ENCODE measurements around the gene NPAS3.

The NPAS3 gene

DNA sequence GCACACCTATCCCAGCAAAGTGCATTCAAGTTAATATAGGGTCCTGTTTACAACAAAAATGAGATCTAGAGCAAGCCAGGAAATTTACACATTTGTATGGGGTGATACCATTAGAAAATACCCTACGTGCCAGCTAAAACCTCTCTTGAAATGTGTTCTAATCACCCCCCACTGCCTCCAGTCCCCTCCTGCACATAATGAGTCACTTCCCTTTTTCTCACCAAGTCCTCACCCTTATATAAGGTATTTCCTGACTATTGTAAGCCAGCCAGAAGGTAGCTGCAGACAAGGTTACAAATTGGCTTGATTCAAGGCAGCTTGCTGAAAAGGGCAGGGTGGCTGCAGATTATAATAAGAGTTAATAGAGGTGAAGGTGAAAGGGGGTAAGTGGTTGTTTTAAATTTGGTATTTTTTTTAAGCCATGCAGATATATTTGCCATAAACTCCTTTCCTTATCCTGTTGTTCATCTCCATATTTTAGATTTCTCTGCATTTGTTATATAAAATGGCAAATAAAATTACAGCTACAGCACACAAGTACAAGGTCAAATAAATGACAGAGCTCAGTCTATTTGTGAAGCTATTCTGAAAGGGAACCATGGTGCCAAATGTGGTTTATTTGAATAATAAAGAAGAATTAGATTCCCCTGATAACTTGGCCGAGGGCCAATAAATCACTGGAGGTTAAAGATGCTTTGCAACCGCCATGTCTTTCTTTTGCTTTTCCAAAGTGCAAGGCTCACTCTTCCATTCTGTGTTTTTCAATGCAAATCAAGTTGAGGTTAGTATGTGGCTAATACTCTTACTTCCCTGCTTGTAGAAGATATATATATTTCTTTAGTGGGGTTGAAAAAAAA is 626.3 kb downstream of the NPAS3 start:
- no peak for DNase-seq

DNA sequence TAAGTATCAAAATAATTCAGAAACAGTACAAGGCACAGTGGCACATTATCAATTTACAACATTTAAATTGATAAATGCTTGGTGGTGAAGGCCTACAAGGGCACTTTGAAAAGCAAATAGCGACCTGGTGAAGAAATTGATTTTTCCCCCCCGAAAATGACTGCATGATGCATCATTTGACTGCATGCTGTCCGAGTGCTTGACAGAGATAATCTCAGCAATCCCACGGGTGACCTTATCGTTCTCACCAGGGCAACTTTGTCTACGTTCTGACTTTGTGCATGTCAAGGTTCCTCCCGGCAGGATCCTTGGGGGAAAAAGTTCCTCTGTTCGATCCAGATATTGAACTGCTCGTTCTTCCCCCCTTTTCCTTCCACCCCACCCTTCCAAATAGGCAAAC is 627.4 kb downstream of the NPAS3 start:
- DNase-seq: no peak

DNA sequence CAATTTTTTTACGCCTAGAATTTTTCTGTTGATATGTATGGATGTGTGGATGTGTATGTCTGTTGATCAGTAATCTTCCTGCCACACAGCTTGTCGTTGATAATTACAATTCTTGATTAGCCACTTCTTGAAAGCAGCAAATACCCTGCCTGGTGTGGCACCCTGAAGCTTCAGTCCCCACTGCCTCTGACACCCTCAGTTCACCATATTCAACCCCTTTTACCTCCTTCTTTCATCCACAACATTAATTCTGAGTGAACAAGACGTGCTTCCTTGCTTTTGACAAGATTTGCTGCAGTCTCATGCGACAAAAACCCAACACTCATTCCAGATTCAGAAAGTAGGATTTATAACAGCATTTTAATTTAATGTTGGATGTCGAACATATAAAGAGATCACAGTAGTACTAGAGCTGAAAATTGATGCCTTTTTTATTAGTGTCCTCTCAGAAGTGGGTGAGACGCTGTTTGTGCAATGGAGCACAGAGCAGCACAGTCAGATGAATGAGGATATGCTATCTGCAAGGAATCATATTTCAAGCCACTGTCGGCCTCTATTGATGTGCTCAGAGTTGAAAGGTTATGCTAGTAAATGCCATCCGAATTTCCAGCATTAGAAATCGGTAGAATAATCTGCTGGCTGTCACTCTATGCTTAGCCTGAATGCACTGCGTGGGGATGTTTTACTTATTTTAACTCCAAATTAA is 628.5 kb downstream of the NPAS3 start:
- no peak for DNase-seq

DNA sequence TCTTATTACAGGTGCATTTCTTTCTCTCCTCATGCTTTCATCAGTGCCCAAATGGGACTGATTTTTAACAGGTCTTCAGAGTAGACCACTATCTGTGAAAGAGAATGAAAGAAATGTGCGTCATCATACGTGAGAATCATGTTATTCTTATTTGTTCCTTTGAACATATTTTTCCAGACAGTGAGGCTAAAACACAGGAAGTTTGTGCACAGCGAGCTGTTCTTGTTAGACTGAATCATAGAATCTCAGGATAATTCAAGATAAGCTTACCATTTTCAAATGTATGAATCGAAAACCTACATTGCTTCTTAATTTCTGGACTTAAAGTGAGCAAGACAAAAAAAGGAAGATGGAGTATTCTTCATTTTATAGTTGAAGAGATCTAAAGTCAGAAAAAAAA is 629.1 kb downstream of the NPAS3 start:
- no peak for DNase-seq

DNA sequence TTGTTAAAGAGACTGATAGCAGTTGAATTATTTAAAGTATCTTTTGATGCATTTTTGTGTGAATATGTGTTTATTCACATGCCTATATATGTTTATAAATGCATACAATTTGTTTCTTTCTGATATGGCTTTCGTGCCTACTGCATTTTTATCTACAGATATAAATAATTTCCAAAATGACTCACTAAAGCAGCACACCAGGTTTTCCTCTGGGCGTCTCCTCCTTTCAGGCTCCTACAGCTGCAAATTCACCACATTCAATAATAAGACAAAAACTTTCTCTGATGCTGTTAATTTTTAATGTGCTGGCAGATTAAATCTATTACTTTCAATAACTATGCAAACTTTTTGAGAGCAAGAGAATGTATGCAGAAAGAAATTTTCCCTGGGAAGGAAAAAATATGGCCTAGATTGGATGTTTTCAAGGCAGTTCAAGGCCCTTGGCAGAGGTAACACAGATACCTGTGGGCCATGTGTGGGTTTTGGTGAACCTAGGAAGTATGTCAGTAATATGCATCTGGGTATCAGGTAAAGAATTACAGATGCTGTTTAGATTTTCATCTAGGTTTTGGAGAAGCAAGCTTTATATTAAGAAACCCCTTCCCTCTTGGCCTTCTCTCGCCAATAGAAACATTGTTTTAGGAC is 630.4 kb downstream of the NPAS3 start:
- no peak for DNase-seq

DNA sequence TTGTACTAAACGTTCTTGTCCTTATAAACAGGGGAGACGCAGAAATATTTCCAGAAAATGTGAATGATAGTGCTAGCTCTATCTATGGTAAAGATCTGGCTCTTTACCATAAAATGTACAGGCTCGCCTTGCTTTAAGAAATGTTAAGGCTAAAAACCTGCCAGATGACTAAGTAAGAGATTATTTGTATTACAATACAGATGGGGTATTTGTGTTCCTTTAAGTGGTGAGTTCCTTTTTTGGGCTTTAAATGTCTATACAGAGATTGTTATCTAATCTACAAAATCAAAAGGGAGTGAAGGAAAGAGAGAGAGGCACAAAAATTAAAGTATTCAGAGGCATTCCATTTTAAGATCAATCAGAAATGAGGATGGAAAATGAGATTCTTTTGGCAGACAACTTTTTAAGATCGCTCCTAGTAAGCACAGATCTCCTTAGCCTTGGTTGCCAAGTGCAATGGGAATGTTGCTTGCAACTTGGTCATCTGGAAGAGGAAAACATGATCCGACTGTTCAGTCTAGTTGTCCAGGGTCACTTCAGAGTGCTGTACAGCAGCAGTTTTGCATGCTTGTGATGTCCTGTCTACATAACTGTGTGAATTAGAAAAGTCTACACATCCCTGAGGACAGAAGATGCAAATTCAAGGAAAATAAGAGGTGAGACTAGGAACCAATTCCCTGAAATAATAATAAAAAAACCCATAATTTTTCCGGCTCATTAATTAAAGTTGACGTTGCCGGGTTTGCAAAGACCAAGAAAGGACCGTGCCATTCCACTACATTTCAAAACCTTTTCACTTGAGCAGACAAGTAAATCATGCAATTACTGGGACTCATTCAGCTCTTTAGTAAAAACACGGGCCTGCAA is 631.4 kb downstream of the NPAS3 start:
- no peak for DNase-seq

DNA sequence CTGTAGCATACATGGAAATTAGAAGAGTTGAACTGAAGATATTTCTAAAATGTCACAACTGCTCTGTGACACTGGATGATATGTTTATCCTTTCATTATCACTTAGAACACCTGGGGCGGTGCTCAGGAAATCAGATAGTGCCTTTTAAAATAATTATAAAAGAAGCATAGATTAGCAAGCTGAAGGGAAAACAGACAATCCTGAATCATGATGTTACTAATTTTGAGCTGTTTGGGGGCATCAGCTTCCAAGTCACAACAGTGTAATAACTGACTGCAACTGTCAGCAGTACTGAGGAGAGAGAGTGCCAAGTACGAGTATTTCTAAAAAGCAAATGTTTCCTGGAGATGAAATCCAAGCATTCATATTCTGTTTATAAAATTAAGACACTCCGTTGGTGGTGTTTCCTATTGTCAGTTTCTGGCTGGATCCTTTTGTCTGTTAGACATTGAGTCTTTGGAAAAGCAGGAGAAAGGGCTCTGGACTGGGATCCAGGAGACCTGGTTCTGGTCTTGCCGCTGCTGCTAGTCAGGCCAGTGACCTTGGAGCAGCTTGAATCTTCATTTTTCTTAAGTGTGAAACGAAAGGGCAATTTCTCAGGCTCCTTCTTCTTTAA is 632.1 kb downstream of the NPAS3 start:
- no peak for DNase-seq

DNA sequence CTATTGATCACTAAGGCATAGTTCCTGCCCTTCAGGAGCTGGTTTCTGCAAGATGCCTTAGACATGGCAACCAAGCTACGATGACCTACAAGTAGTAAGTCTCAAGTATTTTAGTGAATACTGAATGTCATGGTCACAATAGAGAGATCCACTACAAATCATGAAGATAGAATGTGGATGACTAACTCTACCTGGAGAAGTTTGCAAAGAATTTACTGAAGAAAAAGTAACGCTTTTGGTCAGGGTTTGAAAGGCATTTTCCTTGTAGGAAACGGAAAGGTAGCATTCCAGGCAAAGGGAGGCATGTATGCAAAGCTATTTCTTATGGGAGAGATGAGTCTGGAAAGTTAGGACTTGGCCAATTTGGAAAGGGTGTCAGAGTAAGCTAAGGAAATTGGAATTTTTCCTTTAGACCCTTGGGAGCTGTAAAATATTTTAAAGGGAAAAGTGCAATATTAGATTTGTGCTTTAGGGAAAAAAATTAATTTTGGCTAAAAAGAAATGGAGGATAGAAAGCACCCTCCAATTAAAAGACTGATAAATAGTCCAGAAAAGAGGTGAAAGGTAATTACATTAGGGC is 634.7 kb downstream of the NPAS3 start:
- DNase-seq: no peak

DNA sequence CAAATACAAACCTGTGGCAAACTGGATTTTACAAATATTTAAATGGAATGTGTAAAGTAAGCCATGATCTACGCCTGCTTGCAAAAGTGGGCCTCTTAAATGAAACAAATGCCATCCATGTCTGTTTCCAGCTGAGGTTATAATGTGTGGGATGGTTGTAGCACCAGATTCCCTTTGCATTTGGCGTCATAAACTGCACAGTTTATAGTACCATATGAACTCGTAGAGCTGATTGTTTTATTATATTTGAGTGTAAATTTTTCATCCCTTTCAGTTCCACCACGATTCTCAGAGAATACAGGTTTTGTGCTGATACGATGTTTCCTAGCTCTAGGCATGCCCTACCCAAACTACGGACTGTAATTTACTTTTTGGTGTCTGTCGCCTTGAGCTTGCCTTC is 637.3 kb downstream of the NPAS3 start:
- DNase-seq: no peak

DNA sequence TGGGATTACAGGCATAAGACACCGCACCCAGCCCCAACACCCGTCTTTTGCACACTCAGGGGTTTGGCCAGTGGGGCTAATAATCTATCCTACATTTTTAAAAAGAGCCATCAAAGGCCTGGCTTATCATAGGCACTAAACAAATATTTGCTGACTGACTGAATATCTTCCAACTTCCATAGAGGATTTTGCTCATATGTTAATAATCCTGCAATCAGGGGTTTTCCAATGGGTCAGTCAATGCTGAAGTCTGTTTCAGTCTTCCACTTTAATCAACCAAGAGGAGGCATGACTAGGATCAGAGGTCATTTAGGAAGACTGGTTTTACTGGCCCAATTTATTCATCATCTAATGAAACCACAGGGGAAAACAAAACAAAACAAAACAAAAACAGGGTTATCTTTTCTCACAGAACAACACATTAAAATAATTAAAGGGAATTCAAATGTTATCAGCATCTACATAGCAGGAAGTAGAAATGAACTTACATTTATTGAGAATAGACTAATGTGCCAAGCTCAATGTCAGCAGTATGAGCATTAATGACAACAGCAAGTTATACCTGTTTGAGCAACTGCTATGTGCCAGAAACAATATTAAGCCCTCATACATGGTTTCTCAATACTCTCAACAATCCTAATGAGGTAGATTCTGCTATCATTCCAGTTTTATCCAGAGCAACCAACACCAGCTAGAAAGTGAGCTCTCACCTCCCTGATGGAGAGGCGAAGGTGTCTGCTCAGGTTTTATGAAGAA is 640.0 kb downstream of the NPAS3 start:
- DNase-seq: no peak

DNA sequence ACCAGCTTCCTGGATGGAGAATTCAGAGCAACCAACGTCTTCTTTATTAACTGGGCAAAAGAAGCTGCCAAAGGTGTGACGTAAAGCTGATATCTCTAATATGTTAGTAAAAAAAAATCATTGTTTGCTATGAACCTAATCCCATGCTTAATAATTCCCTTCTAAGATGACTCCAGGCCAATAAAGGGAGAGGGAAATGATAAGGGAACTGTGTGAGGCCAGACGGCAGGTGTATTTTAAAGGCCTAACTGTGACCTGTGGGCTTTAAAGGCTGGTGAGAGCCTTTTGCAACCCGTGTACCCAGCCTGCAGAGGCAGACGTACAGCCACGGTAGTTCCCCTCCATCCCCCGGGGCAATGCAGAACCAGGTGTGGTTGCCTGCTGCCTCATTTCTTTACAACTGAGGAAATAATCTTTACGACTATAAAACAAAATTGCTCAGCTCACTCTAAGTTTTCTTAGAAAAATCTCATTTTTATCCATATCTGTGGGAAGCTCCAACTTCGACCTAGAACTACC is 641.6 kb downstream of the NPAS3 start:
- no peak for DNase-seq

DNA sequence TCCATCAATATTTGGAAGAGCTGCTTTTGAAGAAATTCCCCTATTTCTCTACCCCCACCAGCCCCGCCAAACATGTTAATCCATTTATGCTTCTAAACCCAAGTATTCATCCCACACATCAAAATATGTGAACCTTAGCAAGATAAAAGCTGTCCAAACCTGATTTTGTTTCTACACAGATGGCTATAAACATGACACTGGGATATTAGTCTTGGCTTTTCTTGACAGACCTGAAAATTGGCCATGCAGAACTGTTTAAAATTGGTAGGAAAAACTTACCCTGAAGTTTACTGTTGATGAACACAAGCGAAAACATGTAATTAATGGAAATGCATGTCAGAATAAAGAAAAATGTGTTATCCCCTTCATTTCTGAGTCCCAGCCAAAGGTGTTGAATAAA is 642.2 kb downstream of the NPAS3 start:
- DNase-seq: no peak

DNA sequence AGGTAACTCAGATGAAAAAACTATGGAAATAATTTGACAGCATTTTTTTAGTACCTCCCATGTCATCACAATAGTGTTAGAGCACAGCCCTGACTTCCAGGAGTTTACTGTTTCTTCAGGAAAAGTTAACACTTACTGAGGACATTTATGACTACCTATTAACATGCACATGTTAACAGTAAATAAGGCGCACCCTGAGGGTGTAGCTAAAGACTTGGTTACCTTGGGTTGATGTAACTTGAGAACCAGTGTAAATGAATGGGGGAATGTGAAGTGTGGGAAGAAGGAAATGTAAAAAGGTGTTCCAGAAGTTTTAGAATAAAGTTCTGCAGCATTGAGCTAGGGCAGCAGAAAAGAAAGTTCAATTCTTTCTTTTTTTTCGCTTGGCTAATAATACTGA is 646.0 kb downstream of the NPAS3 start:
- DNase-seq: no peak

DNA sequence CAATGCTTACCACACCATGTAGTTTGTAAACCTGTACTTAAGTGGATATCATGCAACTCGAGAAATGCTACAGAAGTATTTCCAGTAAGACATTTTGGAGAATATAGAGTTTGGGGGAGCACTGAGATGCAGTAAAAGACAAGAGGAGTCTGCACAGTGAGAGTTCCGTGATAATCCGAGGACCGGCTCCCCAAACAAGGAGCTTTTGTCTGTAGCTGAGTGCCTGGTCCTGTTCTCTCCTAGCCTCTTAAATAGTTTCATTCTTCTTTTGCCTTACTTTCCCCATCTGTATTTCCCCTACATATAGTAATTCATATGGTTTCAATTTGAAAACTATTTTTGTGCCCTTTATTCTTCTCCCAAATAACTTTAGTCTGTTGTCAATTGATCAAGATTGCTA is 648.1 kb downstream of the NPAS3 start:
- no peak for DNase-seq

DNA sequence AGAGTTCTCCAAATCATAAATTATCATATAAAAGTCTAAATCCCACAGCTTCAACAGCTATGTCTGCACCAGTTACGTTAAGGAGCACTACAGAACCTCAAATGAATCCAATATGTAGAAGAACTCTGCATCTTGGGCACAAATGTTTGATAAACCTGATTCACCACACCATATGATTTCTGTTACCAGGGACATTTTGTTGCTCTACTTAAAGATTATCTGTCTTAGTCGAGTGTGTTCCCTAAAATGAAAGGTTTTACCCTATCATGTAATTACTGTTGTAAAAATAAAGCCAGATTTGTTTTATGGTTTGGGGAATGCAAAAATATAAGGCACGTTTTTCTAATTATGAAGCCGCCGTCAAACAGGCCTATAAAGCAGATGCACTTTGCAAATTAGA is 649.1 kb downstream of the NPAS3 start:
- DNase-seq: no peak

DNA sequence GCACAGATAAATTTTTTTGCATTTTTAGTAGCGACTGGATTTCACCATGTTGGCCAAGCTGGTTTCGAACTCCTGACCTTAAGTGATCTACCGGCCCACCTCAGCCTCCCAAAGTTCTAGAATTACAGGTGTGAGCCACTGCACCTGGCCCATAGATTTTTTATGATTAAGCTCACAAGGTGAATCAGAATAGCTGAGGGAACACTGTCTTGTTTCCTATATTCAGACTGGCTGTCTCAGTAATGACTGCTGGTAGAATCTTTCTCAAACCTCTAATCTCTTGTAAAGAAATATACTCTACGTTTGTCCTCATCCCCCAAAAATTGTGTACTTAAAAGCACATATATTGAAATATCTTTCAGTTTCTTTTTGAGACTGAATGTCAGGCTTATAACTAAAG is 650.1 kb downstream of the NPAS3 start:
- DNase-seq: no peak

DNA sequence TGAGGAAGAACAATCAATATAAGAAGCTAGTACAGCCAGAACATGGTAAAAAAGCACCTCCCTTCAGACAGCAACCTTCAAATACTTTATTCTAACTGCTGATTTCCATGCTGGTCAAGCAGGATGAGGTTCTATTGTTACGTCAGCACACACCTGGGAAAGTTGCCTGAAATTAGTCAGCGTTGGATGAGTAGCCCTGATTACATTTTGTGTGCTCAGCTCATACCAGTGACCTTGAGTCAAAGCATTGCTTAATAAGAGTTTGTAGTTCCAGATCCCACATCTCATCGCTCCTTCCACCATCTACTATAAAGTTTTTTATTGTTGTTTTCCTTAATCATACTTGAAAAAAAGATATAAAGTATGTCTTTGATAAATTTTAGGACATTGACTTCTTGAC is 650.7 kb downstream of the NPAS3 start:
- peak; percentile 25 for DNase-seq

DNA sequence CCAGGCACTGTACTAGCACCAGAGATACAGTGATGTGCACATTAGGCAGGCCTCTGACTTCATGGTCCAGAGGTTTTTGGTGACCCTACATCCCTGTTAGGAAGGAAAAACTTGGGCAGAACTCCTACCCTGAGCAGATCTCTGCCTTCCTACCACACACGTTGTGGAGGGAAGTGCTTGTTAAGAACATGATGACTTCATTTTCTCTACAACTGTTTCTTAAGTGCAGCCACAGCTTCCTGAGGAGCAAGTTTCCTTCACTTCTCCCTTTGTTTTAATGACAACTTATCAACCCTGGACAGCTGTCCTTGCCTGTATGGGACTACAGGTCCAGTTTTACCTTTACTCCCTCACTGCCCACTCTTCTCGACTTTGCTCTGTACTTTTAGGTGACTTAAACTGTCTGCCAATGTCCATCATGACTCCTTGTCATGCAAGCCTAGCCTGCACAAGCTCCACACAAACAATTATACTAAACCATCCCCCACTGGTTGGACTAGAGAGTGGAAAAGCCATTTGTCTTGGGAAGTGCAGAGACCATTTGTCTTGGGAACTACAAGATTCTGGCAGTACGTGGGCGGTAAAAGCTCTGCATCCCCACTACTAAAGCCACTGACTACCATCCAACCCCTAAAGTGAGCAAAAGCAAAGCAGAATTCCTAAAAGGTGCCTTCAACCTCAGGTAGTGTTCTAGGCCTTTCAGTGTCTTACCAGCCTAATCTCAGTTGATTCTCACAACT is 652.4 kb downstream of the NPAS3 start:
- no peak for DNase-seq

DNA sequence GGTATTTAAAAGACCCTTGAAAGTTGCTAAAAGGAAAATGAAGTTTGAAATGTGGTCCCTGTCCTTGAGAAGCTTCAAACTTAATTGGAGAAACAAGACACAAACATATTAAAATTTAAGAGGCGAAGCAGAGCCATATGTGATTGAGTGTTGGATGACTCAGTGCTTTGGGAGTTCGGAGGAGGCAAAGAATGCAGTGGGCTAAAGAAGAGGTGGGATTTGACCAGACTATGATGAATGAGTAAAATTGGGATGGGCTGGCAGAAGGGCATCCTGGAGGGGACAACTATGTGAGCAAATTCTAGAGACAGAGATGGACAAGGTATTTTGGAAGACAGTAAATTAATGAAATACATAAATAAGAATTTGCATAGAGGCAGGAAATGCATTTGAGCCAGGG is 653.6 kb downstream of the NPAS3 start:
- DNase-seq: peak; percentile 3

Data from T1000 (cell line).